Hepatocyte (in vitro differentiated cells): ENCODE measurements around the gene OR13C8.

Experiments
- CTCF ChIP-seq: fragments of 200-600 bp; sonication (generic); IDR thresholded peaks from 2 replicates; pipeline ENCODE4 v1.5.1; 2016; ENCODE audit warnings: antibody characterized with exemption, mild to moderate bottlenecking; ENCODE audit not compliant: poor library complexity
- EZH2 ChIP-seq: fragments of 200-600 bp; sonication (generic); IDR thresholded peaks from 2 replicates; pipeline ENCODE4 v1.6.1; 2016; ENCODE audit warnings: antibody characterized with exemption, mild to moderate bottlenecking, borderline replicate concordance
- EZH2phosphoT487 ChIP-seq: fragments of 200-600 bp; sonication (generic); IDR thresholded peaks from one replicate; pipeline ENCODE4 v1.6.1; 2018; ENCODE audit warnings: antibody characterized with exemption, mild to moderate bottlenecking, low read depth, moderate library complexity; ENCODE audit not compliant: unreplicated experiment, severe bottlenecking

GRCh38 chr9:104606152-104606551, 37.2 kb downstream of the OR13C8 start:
- TF ChIP-seq CTCF (no peak), EZH2 (no peak), EZH2phosphoT487 (no peak)
